Mesendoderm (in vitro differentiated cells): ENCODE data around the gene GABBR2.

Source experiments
- DNase-seq: peaks from one replicate; pipeline ENCODE4 v3.0.0; 2013
- H2AK5ac ChIP-seq: 2 replicates; pipeline ENCODE4 v1.6.1; 2013; ENCODE audit warnings: low read length, inconsistent platforms
- H2BK120ac ChIP-seq: 2 replicates; pipeline ENCODE4 v1.6.1; 2013; ENCODE audit warnings: low read depth, mild to moderate bottlenecking, low read length, moderate library complexity, mixed read lengths
- H2BK15ac ChIP-seq: replicated peaks from 2 replicates; pipeline ENCODE4 v1.6.1; 2013; ENCODE audit warnings: low read depth, mild to moderate bottlenecking, moderate library complexity
- H2BK5ac ChIP-seq: 2 replicates; pipeline ENCODE4 v1.6.1; 2013; ENCODE audit warnings: low read length, inconsistent platforms
- H3K18ac ChIP-seq: 2 replicates; pipeline ENCODE4 v1.6.1; 2013; ENCODE audit warnings: mild to moderate bottlenecking, low read length, mixed read lengths
- H3K23ac ChIP-seq: one replicate; pipeline ENCODE4 v1.6.1; 2013; ENCODE audit warnings: low read length
- H3K27ac ChIP-seq: 2 replicates; pipeline ENCODE4 v1.5.1; 2013; ENCODE audit warnings: low read depth, mild to moderate bottlenecking, inconsistent platforms, low read length, moderate library complexity
- H3K27me3 ChIP-seq: 2 replicates; pipeline ENCODE4 v1.6.1; 2013; ENCODE audit warnings: low read length, control low read depth, mild to moderate bottlenecking, inconsistent platforms; ENCODE audit not compliant: insufficient read depth, poor library complexity
- H3K36me3 ChIP-seq: 2 replicates; pipeline ENCODE4 v1.6.1; 2013; ENCODE audit warnings: low read length, inconsistent platforms; ENCODE audit not compliant: control insufficient read depth, insufficient read depth
- H3K4ac ChIP-seq: one replicate; pipeline ENCODE4 v1.6.1; 2013; ENCODE audit warnings: low read depth, mild to moderate bottlenecking, low read length, moderate library complexity
- H3K4me1 ChIP-seq: 2 replicates; pipeline ENCODE4 v1.6.1; 2013; ENCODE audit warnings: low read depth, low read length, inconsistent platforms; ENCODE audit not compliant: control insufficient read depth
- H3K4me2 ChIP-seq: 2 replicates; pipeline ENCODE4 v1.6.1; 2013; ENCODE audit warnings: low read length
- H3K4me3 ChIP-seq: 2 replicates; pipeline ENCODE4 v1.5.1; 2013; ENCODE audit warnings: mild to moderate bottlenecking, low read length
- H3K56ac ChIP-seq: one replicate; pipeline ENCODE4 v1.6.1; 2013; ENCODE audit warnings: low read length
- H3K79me1 ChIP-seq: 2 replicates; pipeline ENCODE4 v1.6.1; 2013; ENCODE audit warnings: low read length, inconsistent platforms
- H3K79me2 ChIP-seq: 2 replicates; pipeline ENCODE4 v1.6.1; 2013; ENCODE audit warnings: mild to moderate bottlenecking, low read length; ENCODE audit not compliant: control insufficient read depth, insufficient read depth
- H3K9ac ChIP-seq: 2 replicates; pipeline ENCODE4 v1.6.1; 2013; ENCODE audit warnings: low read length, inconsistent platforms
- H4K5ac ChIP-seq: one replicate; pipeline ENCODE4 v1.6.1; 2013; ENCODE audit warnings: low read length
- H4K8ac ChIP-seq: one replicate; pipeline ENCODE4 v1.6.1; 2013; ENCODE audit warnings: low read depth, mild to moderate bottlenecking, control low read depth, low read length, moderate library complexity
- WGBS: extraction: QIAGEN DNeasy Blood & Tissue Kit; methylation state at CpG from one replicate; pipeline ENCODE4 v1.1.7; 2013; ENCODE audit warnings: low lambda C conversion rate, missing lambda C conversion rate; ENCODE audit not compliant: insufficient coverage; ENCODE audit errors: extremely low coverage; 5-methylcytosine and 5-hydroxymethylcytosine counted together

Gene GABBR2

DNA sequence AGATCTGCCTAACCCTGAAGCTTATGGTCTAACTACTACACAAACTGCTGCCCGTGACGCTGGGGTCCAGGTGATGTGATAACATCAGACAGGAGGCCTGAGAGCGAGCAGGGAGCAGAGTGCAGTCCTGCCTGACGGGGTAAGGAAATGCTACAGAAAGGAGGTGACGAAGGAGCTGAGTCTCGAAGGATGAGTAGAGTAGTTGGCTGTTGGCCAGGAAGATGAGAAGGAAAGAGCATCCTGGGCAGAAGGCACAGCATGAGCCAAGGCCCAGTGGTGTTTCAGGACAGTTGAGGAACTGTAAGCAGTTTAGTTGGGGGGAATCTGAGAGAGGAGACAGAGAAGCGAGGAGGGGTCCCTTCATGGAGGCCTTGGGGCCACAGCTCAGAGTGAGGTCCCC, 317.3 kb downstream of the GABBR2 start:
- Histone ChIP-seq H3K23ac (no peak overlapping the region), H3K27ac (no peak overlapping the region), H2BK120ac (no peak overlapping the region), H3K36me3 (no peaks in the 10 kb centered on the region), H3K79me1 (no peaks in the 10 kb centered on the region), H3K9ac (no peak overlapping the region), H2BK5ac (no peak overlapping the region), H3K56ac (no peak overlapping the region), H2AK5ac (no peak overlapping the region), H3K4me2 (no peak overlapping the region), H3K4ac (no peak overlapping the region), H2BK15ac (no peak overlapping the region), H4K8ac (no peak overlapping the region), H4K5ac (no peak overlapping the region), H3K18ac (no peak overlapping the region), H3K4me1 (no peaks in the 10 kb centered on the region), H3K79me2 (no peaks in the 10 kb centered on the region), H3K4me3 (no peak overlapping the region), H3K27me3 (no peaks in the 10 kb centered on the region)
- DNase-seq, result no peak
- no CpG with 5 or more reads among the region's 7 CpGs for WGBS

DNA sequence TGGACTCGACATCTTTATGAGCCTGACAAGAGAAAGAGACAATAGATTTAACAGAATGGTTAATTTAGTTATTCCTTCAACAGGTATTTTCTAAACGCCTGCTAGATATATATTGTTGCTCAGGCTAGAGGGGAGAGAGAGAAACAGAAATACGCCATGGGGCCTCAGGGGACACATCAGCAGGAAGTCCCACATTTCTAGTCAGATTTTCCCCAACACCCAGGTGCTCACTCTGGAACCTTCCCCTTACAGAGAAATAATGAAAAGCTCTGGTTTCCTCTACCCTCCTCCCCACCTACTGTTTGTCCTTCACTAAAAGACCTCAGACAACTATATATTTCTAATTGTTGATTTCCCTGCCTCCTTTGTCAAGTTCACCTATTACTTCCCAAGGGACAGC, 323.0 kb downstream of the GABBR2 start:
- no peak overlapping the region for H2BK15ac ChIP-seq
- H3K4ac ChIP-seq, result no peak overlapping the region
- H3K79me1 ChIP-seq, result no peaks in the 10 kb centered on the region
- H3K56ac ChIP-seq, result no peak overlapping the region
- no peak overlapping the region for H4K8ac ChIP-seq
- no peak overlapping the region for H3K18ac ChIP-seq
- no peak overlapping the region for H3K4me3 ChIP-seq
- no peak overlapping the region for H4K5ac ChIP-seq
- H3K36me3 ChIP-seq, result no peaks in the 10 kb centered on the region
- no peak overlapping the region for H3K4me2 ChIP-seq
- H3K27me3 ChIP-seq, result no peaks in the 10 kb centered on the region
- no peak overlapping the region for H2BK5ac ChIP-seq
- no peak overlapping the region for H2AK5ac ChIP-seq
- no peaks in the 10 kb centered on the region for H3K79me2 ChIP-seq
- no peak overlapping the region for H3K27ac ChIP-seq
- H3K4me1 ChIP-seq, result peaks cover 2% of the 10 kb centered on the region
- no peak for DNase-seq
- H3K9ac ChIP-seq, result no peak overlapping the region
- H3K23ac ChIP-seq, result no peak overlapping the region
- no CpG with 5 or more reads among the region's 3 CpGs for WGBS
- no peak overlapping the region for H2BK120ac ChIP-seq

DNA sequence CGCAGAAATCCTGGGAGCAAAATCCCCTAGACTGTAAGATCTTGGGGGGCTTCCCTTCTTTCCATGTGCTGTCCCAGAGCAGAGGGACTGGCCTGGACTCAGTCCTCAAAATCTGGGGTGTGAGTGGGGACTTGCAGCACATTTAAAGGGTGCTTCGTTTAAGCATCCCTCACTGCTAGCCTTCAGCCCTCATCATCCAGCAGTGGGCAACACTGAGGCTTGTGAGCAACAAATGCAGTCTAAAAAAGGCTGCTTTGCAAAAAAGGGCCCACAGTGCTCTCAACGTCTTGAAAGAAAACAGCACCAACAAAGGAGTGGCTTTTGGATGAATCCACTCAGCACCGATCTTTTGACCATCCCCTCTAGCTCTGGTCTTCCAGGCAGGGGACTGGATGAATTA, 325.0 kb downstream of the GABBR2 start:
- Histone ChIP-seq H3K4me1 (peaks cover 4% of the 10 kb centered on the region), H3K4ac (peak overlapping the region; percentile 62), H3K79me2 (no peaks in the 10 kb centered on the region), H3K36me3 (no peaks in the 10 kb centered on the region), H3K23ac (no peak overlapping the region), H4K5ac (no peak overlapping the region), H3K27ac (no peak overlapping the region), H3K56ac (no peak overlapping the region), H3K4me3 (no peak overlapping the region), H2BK5ac (no peak overlapping the region), H2BK120ac (no peak overlapping the region), H4K8ac (no peak overlapping the region), H2AK5ac (no peak overlapping the region), H3K4me2 (no peak overlapping the region), H3K79me1 (no peaks in the 10 kb centered on the region), H2BK15ac (no peak overlapping the region), H3K9ac (no peak overlapping the region), H3K18ac (no peak overlapping the region), H3K27me3 (no peaks in the 10 kb centered on the region)
- no CpG with 5 or more reads among the region's 4 CpGs for WGBS
- peak; percentile 61 for DNase-seq

DNA sequence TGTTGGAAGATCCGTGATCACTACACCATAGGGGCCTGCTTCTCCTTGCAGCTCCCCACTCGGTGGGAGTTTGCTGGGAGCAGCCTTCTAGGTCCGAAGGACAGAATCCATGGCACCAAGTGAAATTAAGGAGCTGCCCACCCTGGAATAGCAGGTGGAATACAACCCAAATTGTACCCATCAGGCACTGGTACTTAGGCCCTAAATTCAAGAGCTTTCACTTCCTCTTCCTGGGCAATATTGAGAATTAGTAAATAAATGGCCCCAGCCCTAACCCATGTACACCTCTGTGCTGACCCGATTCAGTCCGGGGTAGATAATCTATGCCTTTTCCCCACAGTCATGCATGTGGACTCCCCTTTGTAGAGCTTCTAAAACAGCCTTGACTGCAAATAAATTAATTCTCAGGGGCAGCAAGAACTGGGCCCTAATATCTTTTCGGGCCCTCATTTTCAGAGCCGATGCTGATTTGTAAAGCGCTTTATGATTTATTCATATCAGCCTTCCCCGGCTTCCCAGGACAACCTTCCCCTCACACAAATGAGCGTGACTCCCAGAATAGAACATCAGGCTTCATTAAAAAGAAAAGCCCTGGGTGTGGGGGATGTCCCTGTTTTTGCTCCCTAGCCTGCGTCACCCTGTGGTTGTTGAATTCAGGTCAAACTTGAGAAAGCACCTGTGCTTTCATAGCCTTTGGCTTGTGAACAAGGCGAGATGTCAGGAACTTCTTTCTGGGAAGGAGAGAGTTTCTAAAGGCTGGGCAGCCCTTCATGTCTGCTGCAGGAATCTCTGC, 327.2 kb downstream of the GABBR2 start:
- Histone ChIP-seq H4K5ac (no peak overlapping the region), H2AK5ac (no peak overlapping the region), H3K4me3 (no peak overlapping the region), H3K79me1 (no peaks in the 10 kb centered on the region), H3K23ac (no peak overlapping the region), H3K56ac (no peak overlapping the region), H2BK120ac (no peak overlapping the region), H3K27ac (no peak overlapping the region), H3K4me1 (peaks cover 4% of the 10 kb centered on the region), H2BK5ac (no peak overlapping the region), H2BK15ac (no peak overlapping the region), H3K4me2 (no peak overlapping the region), H3K36me3 (no peaks in the 10 kb centered on the region), H3K9ac (no peak overlapping the region), H3K18ac (no peak overlapping the region), H3K27me3 (no peaks in the 10 kb centered on the region), H3K79me2 (no peaks in the 10 kb centered on the region), H4K8ac (no peak overlapping the region), H3K4ac (no peak overlapping the region)
- DNase-seq, result no peak
- no CpG with 5 or more reads among the region's 12 CpGs for WGBS

DNA sequence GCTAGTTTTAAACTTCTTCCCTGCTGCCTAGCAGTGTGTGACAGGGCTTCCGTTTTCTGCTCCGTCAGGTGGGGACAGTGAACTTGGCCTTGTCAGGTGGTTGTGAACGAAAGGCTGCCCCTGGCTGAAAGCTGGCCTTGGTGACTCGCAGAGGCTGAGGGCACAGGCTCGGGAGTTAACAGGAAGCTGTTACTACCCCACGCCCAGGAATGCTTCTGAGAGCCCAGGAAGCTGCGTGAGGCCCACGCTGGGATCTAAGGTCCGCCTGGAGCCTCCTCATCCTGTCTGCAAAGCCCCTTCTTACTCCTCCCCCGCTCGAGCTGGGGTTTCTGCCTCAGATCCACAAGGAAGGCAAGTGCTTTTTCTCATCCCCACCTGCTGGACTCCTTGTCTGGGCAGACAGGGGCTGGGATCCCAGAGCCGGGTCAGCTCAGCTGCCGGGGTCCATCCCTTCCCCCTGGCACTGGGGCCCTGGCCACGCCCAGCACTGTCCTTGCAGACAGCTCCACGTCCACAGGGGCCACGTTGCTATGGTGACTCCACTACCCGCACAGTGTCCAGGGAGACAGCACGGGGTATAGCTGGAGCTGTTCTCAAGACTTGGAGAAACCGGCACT, 328.6 kb downstream of the GABBR2 start:
- Histone ChIP-seq H3K79me2 (no peaks in the 10 kb centered on the region), H3K9ac (peak overlapping the region; percentile 8), H3K4me3 (no peak overlapping the region), H3K4me1 (peaks cover 6% of the 10 kb centered on the region), H3K27me3 (no peaks in the 10 kb centered on the region), H4K8ac (no peak overlapping the region), H3K79me1 (no peaks in the 10 kb centered on the region), H3K4me2 (no peak overlapping the region), H3K18ac (no peak overlapping the region), H3K23ac (no peak overlapping the region), H2AK5ac (no peak overlapping the region), H2BK5ac (no peak overlapping the region), H2BK15ac (no peak overlapping the region), H2BK120ac (no peak overlapping the region), H3K56ac (peak overlapping the region; percentile 45), H3K27ac (no peak overlapping the region), H3K4ac (no peak overlapping the region), H3K36me3 (no peaks in the 10 kb centered on the region), H4K5ac (no peak overlapping the region)
- WGBS, result no CpG with 5 or more reads among the region's 19 CpGs
- DNase-seq, result peak; percentile 90
